CD4-positive, alpha-beta T cell (primary cell): ENCODE data around the gene CR1L. TPM values are rescaled to one million over a fixed set of nuclear protein-coding genes. Genes with fewer than 3 reads are reported as not detected.

Source experiments
- ATAC-seq: fragments of 200-7000 bp; cut with Tn5 transposase; one replicate; pipeline ENCODE4 v1.10.0; 2022; ENCODE audit warnings: mild to moderate bottlenecking; ENCODE audit not compliant: poor library complexity
- CTCF ChIA-PET: fragments of 350-600 bp; sonication (Branson Sonifier 250); formaldehyde crosslinking; loops from one replicate; lab custom pipeline; 2021; ENCODE audit warnings: antibody characterized with exemption, inconsistent platforms; lab: Charles Lee
- POLR2A ChIA-PET: fragments of 350-600 bp; sonication (Branson Sonifier 250); formaldehyde crosslinking; loops from one replicate; lab custom pipeline; 2021; ENCODE audit warnings: antibody characterized with exemption, inconsistent platforms; lab: Charles Lee
- DNase-seq, 14 experiments: peaks; one replicate each; pipeline ENCODE4 v3.0.0-alpha.2; 2013 to 2020; ENCODE audit warnings: mixed read lengths in 2 of 14
- H3K27ac ChIP-seq, 2 donors: one replicate each; pipeline versions ENCODE4 v1.5.1 to v1.7.0; 2013; ENCODE audit warnings: low read length in 2 of 2, low read depth in 1 of 2, mild to moderate bottlenecking in 1 of 2
- H3K27me3 ChIP-seq, 2 experiments: 1 replicate in 1 of 2; 2 replicates in 1 of 2; pipeline versions ENCODE4 v1.6.1 to v1.7.0; 2013; ENCODE audit warnings: low read length in 2 of 2, control low read depth in 1 of 2, mild to moderate bottlenecking in 1 of 2, moderate library complexity in 1 of 2; ENCODE audit not compliant: insufficient read depth in 2 of 2, control insufficient read depth in 1 of 2
- H3K36me3 ChIP-seq: one replicate; pipeline ENCODE4 v1.6.1; 2013; ENCODE audit warnings: low read length, control low read depth; ENCODE audit not compliant: insufficient read depth
- H3K4me1 ChIP-seq: one replicate; pipeline ENCODE4 v1.6.1; 2013; ENCODE audit warnings: low read length, control low read depth; ENCODE audit not compliant: insufficient read depth
- H3K4me3 ChIP-seq: one replicate; pipeline ENCODE4 v1.5.1; 2013; ENCODE audit warnings: mild to moderate bottlenecking, low read length, moderate library complexity
- H3K9me3 ChIP-seq, 2 experiments: 1 replicate in 1 of 2; 2 replicates in 1 of 2; pipeline versions ENCODE4 v1.6.1 to v1.7.0; 2013; ENCODE audit warnings: low read length in 2 of 2, mild to moderate bottlenecking in 2 of 2, control low read depth in 1 of 2, moderate library complexity in 1 of 2; ENCODE audit not compliant: control insufficient read depth in 1 of 2, insufficient read depth in 1 of 2
- H3K27ac Mint-ChIP-seq: one replicate; pipeline ENCODE4 v1.8.0; 2020; ENCODE audit warnings: mixed read lengths
- H3K27me3 Mint-ChIP-seq: one replicate; pipeline ENCODE4 v1.8.0; 2021; ENCODE audit warnings: mixed read lengths
- H3K36me3 Mint-ChIP-seq: one replicate; pipeline ENCODE4 v1.8.0; 2021; ENCODE audit warnings: low read depth, mixed read lengths
- H3K4me1 Mint-ChIP-seq: one replicate; pipeline ENCODE4 v1.8.0; 2021; ENCODE audit warnings: low read depth, mixed read lengths
- H3K4me3 Mint-ChIP-seq: one replicate; pipeline ENCODE4 v1.8.0; 2020; ENCODE audit warnings: mild to moderate bottlenecking, mixed read lengths
- H3K9me3 Mint-ChIP-seq: one replicate; pipeline ENCODE4 v1.8.0; 2020; ENCODE audit warnings: mixed read lengths
- intact Hi-C, 2 experiments: fragments of 100-400 bp; cut with DNase I in 1 of 2; cut with micrococcal nuclease in 1 of 2; formaldehyde crosslinking; loops; one replicate each; pipeline versions ENCODE4 v1.15.1 to v1.9.0; 2023 to 2025; cut with DNase I, micrococcal nuclease
- total RNA-seq, 174 experiments: library from RNA in 2 of 174; stranded (reverse) in 2 of 174; gene quantifications; one replicate each; pipeline ENCODE4 v1.2.3 and lab custom pipeline; 2021 to 2026
- TF ChIP-seq, protein P1 (sequence below): fragments of 200-600 bp; IDR thresholded peaks from one replicate; pipeline ENCODE4 v1.8.0; 2022; ENCODE audit warnings: antibody characterized with exemption, mild to moderate bottlenecking

CR1L gene
- total RNA-seq, 2 experiments from 2014 or later, result not detected

GRCh38 chr1:207666342-207666741 lies 21.4 kb downstream of the CR1L start:
- Histone ChIP-seq H3K4me1 (no peaks in the 10 kb centered on the region), H3K27me3 (peaks cover 19 to 57% of the 10 kb centered on the region in 2 experiments), H3K36me3 (no peaks in the 10 kb centered on the region), H3K27ac (no peak overlapping the region), H3K4me3 (no peak overlapping the region), H3K9me3 (peaks cover 0 to 5% of the 10 kb centered on the region in 2 experiments)
- intact Hi-C loops, result no loop called here
- ATAC-seq (no peak), DNase-seq (no peak)
- H3K36me3 Mint-ChIP-seq, result no peaks in the 10 kb centered on the region
- H3K9me3 Mint-ChIP-seq, result peaks cover 3% of the 10 kb centered on the region
- TF ChIP-seq, protein P1, sequence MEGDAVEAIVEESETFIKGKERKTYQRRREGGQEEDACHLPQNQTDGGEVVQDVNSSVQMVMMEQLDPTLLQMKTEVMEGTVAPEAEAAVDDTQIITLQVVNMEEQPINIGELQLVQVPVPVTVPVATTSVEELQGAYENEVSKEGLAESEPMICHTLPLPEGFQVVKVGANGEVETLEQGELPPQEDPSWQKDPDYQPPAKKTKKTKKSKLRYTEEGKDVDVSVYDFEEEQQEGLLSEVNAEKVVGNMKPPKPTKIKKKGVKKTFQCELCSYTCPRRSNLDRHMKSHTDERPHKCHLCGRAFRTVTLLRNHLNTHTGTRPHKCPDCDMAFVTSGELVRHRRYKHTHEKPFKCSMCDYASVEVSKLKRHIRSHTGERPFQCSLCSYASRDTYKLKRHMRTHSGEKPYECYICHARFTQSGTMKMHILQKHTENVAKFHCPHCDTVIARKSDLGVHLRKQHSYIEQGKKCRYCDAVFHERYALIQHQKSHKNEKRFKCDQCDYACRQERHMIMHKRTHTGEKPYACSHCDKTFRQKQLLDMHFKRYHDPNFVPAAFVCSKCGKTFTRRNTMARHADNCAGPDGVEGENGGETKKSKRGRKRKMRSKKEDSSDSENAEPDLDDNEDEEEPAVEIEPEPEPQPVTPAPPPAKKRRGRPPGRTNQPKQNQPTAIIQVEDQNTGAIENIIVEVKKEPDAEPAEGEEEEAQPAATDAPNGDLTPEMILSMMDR, result no peak
- ChIA-PET CTCF (no interaction called here), POLR2A (no interaction called here)
- no peaks in the 10 kb centered on the region for H3K4me1 Mint-ChIP-seq
- H3K27ac Mint-ChIP-seq, result no peak overlapping the region
- peaks cover 72% of the 10 kb centered on the region for H3K27me3 Mint-ChIP-seq
- no peak overlapping the region for H3K4me3 Mint-ChIP-seq

DNA sequence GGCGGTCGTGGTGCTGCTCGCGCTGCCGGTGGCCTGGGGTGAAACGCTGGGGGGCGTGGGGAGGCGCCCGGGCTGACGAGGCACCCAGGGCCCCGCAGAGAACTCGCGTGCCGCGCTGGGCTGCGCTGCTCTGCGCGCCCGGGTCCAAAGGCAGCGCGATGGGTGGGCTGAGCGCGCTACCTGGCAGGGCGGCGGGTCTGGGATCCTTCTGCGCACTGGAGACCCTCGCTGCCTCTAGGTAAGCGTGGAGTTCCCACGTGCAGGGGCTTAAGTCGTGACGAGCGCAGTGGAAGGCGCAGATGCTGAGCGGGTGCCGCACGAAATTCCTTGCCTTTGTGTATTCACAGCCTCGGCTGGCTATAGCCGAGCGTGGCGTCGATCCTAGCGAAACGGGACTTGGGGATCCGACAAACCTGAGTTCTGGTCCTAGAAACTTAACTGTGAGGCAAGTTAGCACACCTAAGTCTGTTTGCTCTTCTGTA lies 24.6 kb downstream of the CR1L start:
- ATAC-seq (no peak), DNase-seq (no peak)
- Histone ChIP-seq H3K36me3 (no peaks in the 10 kb centered on the region), H3K4me1 (no peaks in the 10 kb centered on the region), H3K27me3 (peaks cover 22 to 61% of the 10 kb centered on the region in 2 experiments), H3K9me3 (peaks cover 0 to 5% of the 10 kb centered on the region in 2 experiments), H3K4me3 (no peak overlapping the region), H3K27ac (no peak overlapping the region)
- ChIA-PET POLR2A (no interaction called here), CTCF (no interaction called here)
- intact Hi-C loops, result no loop called here
- no peak overlapping the region for H3K27ac Mint-ChIP-seq
- no peaks in the 10 kb centered on the region for H3K36me3 Mint-ChIP-seq
- TF ChIP-seq, protein P1, result no peak
- peaks cover 83% of the 10 kb centered on the region for H3K27me3 Mint-ChIP-seq
- no peaks in the 10 kb centered on the region for H3K4me1 Mint-ChIP-seq
- peaks cover 3% of the 10 kb centered on the region for H3K9me3 Mint-ChIP-seq
- no peak overlapping the region for H3K4me3 Mint-ChIP-seq

GRCh38 chr1:207670192-207670591 lies 25.3 kb downstream of the CR1L start:
- Histone ChIP-seq H3K4me3 (no peak overlapping the region), H3K36me3 (no peaks in the 10 kb centered on the region), H3K27ac (no peak overlapping the region), H3K27me3 (peaks cover 22 to 61% of the 10 kb centered on the region in 2 experiments), H3K9me3 (peaks cover 0 to 5% of the 10 kb centered on the region in 2 experiments), H3K4me1 (no peaks in the 10 kb centered on the region)
- no peaks in the 10 kb centered on the region for H3K4me1 Mint-ChIP-seq
- H3K27ac Mint-ChIP-seq, result no peak overlapping the region
- ATAC-seq (no peak), DNase-seq (no peak)
- peaks cover 3% of the 10 kb centered on the region for H3K9me3 Mint-ChIP-seq
- intact Hi-C loops, result no loop called here
- ChIA-PET CTCF (no interaction called here), POLR2A (no interaction called here)
- H3K27me3 Mint-ChIP-seq, result peaks cover 82% of the 10 kb centered on the region
- H3K4me3 Mint-ChIP-seq, result no peak overlapping the region
- no peaks in the 10 kb centered on the region for H3K36me3 Mint-ChIP-seq
- TF ChIP-seq, protein P1, result no peak
